GM18867 (cell line): ENCODE results near the gene DOC2A.
"Not testable (repeated sequence)": the region's sequence is repeated elsewhere in the genome, so short reads cannot be mapped to it uniquely, and the experiment has no call there.

Source experiments
- ATAC-seq: cut with Tn5 transposase; IDR thresholded peaks from one replicate; pipeline ENCODE4 v1.9.1; 2021; ENCODE audit warnings: mild to moderate bottlenecking, moderate library complexity; ENCODE audit not compliant: unreplicated experiment

The DOC2A gene

GRCh38 chr16:29974291-29975133 lies 36.3 kb downstream of the DOC2A start:
- ATAC-seq: no peak

- peak; percentile 94 for ATAC-seq
Observed at GRCh38 chr16:29973384-29974246, 37.2 kb downstream of the DOC2A start, which contains the start of gene TAOK2. TAOK2 (plus strand) TSS chr16:29973868; CDS start chr16:29977773, 3,905 bp downstream.

GRCh38 chr16:29972992-29973383 lies 37.8 kb downstream of the DOC2A start:
- ATAC-seq: no peak

- ATAC-seq: no peak
Observed at GRCh38 chr16:29972500-29972899, 38.3 kb downstream of the DOC2A start.

- no peak for ATAC-seq
Observed at GRCh38 chr16:29971304-29971703, 39.5 kb downstream of the DOC2A start.

GRCh38 chr16:29968205-29968604 lies 42.6 kb downstream of the DOC2A start:
- ATAC-seq: no peak

GRCh38 chr16:29963021-29963743 lies 47.6 kb downstream of the DOC2A start:
- ATAC-seq: no peak

GRCh38 chr16:29962344-29962994 lies 48.4 kb downstream of the DOC2A start:
- ATAC-seq: no peak

- peak; percentile 84 for ATAC-seq
Observed at GRCh38 chr16:29961479-29962343, 49.1 kb downstream of the DOC2A start, which contains the start of gene TMEM219. TMEM219 (plus strand) TSS chr16:29962079; CDS start chr16:29963144, 1,065 bp downstream.

- ATAC-seq: no peak
Observed at GRCh38 chr16:29961127-29961478, 49.7 kb downstream of the DOC2A start.

GRCh38 chr16:29959821-29960220 lies 51.0 kb downstream of the DOC2A start:
- ATAC-seq: not testable (repeated sequence)

GRCh38 chr16:29959293-29959692 lies 51.5 kb downstream of the DOC2A start:
- no peak for ATAC-seq

- ATAC-seq: no peak
Observed at GRCh38 chr16:29958756-29959155, 52.1 kb downstream of the DOC2A start.
